NCI-H526 (cell line): ENCODE results near the gene ZNF132.
"Not testable (repeated sequence)": the region's sequence is repeated elsewhere in the genome, so short reads cannot be mapped to it uniquely, and the experiment has no call there.

ENCODE experiments used
- DNase-seq, 2 experiments: peaks; one replicate each; lab custom pipeline; 2025; lab: John Stamatoyannopoulos, UW

ZNF132 gene

GRCh38 chr19:58439576-58440554 is at the start of gene ZNF132:
ZNF132 (minus strand) TSS chr19:58440153; CDS start chr19:58439821, 332 bp downstream.
- DNase-seq = no peak

GRCh38 chr19:58484349-58484748 is 44.4 kb upstream of the ZNF132 start:
- not testable (repeated sequence) for DNase-seq

GRCh38 chr19:58483776-58484175 is 43.8 kb upstream of the ZNF132 start:
- DNase-seq = no peak

GRCh38 chr19:58482372-58482771 is 42.4 kb upstream of the ZNF132 start:
- no peak for DNase-seq

GRCh38 chr19:58480831-58481230 is 40.9 kb upstream of the ZNF132 start:
- DNase-seq = no peak

- DNase-seq = no peak
Measured at GRCh38 chr19:58480481-58480830, 40.5 kb upstream of the ZNF132 start.

- DNase-seq = no peak
Measured at GRCh38 chr19:58479736-58480480, 40.0 kb upstream of the ZNF132 start.

- DNase-seq = no peak
Measured at GRCh38 chr19:58479303-58479702, 39.4 kb upstream of the ZNF132 start.

- DNase-seq = no peak
Measured at GRCh38 chr19:58477871-58478270, 37.9 kb upstream of the ZNF132 start.

- DNase-seq = no peak
Measured at GRCh38 chr19:58477130-58477529, 37.2 kb upstream of the ZNF132 start.

GRCh38 chr19:58476498-58477015 is 36.6 kb upstream of the ZNF132 start:
- DNase-seq = peak in 1 of 2 experiments; percentile 30

GRCh38 chr19:58475714-58476497 is 36.0 kb upstream of the ZNF132 start, which contains the start of gene ZNF446:
ZNF446 (plus strand) TSS chr19:58476352; CDS start chr19:58477219, 867 bp downstream.
- DNase-seq = peak; percentile 93 to 98

- no peak for DNase-seq
Measured at GRCh38 chr19:58474997-58475713, 35.2 kb upstream of the ZNF132 start.

- DNase-seq = no peak
Measured at GRCh38 chr19:58474291-58474996, 34.5 kb upstream of the ZNF132 start.

GRCh38 chr19:58473775-58474174 is 33.8 kb upstream of the ZNF132 start:
- DNase-seq = no peak

- DNase-seq = no peak
Measured at GRCh38 chr19:58471736-58472135, 31.8 kb upstream of the ZNF132 start.

GRCh38 chr19:58470837-58471543 is 31.0 kb upstream of the ZNF132 start:
- DNase-seq = not testable (repeated sequence)

GRCh38 chr19:58469241-58470013 is 29.5 kb upstream of the ZNF132 start:
- DNase-seq = no peak
